Neural crest cell (in vitro differentiated cells): ENCODE data around the gene C6orf136. TPM values are rescaled to one million over a fixed set of nuclear protein-coding genes. Genes with fewer than 3 reads are reported as not detected.

ENCODE experiments used
- DNase-seq: peaks from one replicate; pipeline ENCODE4 v3.0.0; 2021; ENCODE audit warnings: low read depth, mixed read lengths, low spot score
- H3K27ac Mint-ChIP-seq: one replicate; pipeline ENCODE4 v1.8.0; 2021; ENCODE audit warnings: mild to moderate bottlenecking, mixed read lengths; ENCODE audit not compliant: unreplicated experiment
- H3K27me3 Mint-ChIP-seq: 2 replicates; pipeline ENCODE4 v1.8.0; 2021; ENCODE audit warnings: low read depth, mild to moderate bottlenecking, mixed read lengths
- H3K36me3 Mint-ChIP-seq: 2 replicates; pipeline ENCODE4 v1.8.0; 2021; ENCODE audit warnings: low read depth, mild to moderate bottlenecking, mixed read lengths
- H3K4me1 Mint-ChIP-seq: 2 replicates; pipeline ENCODE4 v1.8.0; 2021; ENCODE audit warnings: mixed read lengths
- H3K4me3 Mint-ChIP-seq: one replicate; pipeline ENCODE4 v1.8.0; 2021; ENCODE audit warnings: mild to moderate bottlenecking, mixed read lengths
- H3K9me3 Mint-ChIP-seq: 2 replicates; pipeline ENCODE4 v1.8.0; 2021; ENCODE audit warnings: mixed read lengths
- CTCF ChIP-seq: fragments of 200-600 bp; sonication (generic); conservative IDR thresholded peaks from 2 replicates; pipeline ENCODE4 v1.5.0; 2021; ENCODE audit warnings: antibody characterized with exemption, mild to moderate bottlenecking
- total RNA-seq: library from RNA; stranded (reverse); gene quantifications from 2 replicates; pipeline ENCODE4 v1.2.1, GENCODE V29; 2021

The C6orf136 gene
- total RNA-seq, 1 donor from 2014 or later: 17.4 TPM

DNA sequence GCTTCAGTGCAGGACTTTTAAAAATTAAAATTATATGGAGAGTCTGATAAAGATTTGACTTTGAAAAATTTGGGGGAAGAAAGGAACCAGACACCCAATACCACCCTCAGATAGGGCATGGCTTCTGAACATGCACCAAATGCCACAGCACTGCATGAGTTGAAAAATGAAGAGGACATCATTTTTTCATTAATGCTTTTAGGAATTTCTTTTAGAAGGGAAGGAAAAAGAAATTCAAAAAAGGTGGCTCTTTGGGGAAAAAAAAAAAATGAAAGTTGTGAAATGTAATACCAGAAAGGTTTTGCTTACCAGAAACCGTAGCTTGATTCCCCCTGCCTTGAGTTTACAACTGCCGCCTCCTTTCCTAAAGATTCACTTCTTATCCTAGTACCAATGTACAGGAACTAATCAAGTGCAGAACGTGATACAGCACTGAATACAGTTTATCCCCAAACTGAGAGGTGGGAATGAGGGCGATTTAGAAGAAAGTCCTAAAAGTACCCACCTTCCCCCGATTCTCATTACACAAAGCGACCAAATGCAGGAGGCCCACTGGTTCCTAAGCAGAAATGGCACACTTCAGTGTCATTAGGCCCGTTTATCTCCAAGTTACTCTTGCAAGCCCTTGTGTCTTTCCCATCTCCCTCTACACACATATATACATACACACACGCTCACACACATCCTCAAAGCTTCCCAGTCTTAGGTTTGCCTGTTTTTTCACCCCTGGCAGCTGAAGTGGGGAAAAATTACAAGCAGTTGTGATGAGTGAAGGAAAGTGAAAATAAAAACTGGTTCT is 32.7 kb upstream of the C6orf136 start:
- Mint-ChIP-seq H3K4me1 (peaks cover 70% of the 10 kb centered on the region), H3K27me3 (peaks cover 30% of the 10 kb centered on the region), H3K27ac (peak overlapping the region; percentile 70), H3K9me3 (peaks cover 2% of the 10 kb centered on the region), H3K4me3 (peak overlapping the region; percentile 99), H3K36me3 (peaks cover 40% of the 10 kb centered on the region)
- TF ChIP-seq CTCF: no peak
- no peak for DNase-seq

- Mint-ChIP-seq H3K27me3 (peaks cover 30% of the 10 kb centered on the region), H3K27ac (peak overlapping the region; percentile 97), H3K4me1 (peaks cover 70% of the 10 kb centered on the region), H3K4me3 (peak overlapping the region; percentile 99), H3K36me3 (peaks cover 35% of the 10 kb centered on the region), H3K9me3 (peaks cover 2% of the 10 kb centered on the region)
- TF ChIP-seq CTCF: no peak
- peak; percentile 70 for DNase-seq
Measured at GRCh38 chr6:30614843-30615218, 32.1 kb upstream of the C6orf136 start.

GRCh38 chr6:30615219-30615957 is 31.5 kb upstream of the C6orf136 start:
- no peak for TF ChIP-seq CTCF

GRCh38 chr6:30615958-30616810 is 30.7 kb upstream of the C6orf136 start:
- TF ChIP-seq CTCF: no peak
- Mint-ChIP-seq H3K27me3 (peaks cover 30% of the 10 kb centered on the region), H3K4me1 (peaks cover 65% of the 10 kb centered on the region), H3K9me3 (peaks cover 2% of the 10 kb centered on the region), H3K4me3 (peak overlapping the region; percentile 99), H3K36me3 (peaks cover 35% of the 10 kb centered on the region), H3K27ac (peak overlapping the region; percentile 97)
- peak; percentile 20 for DNase-seq

More at GRCh38 chr6:30615219-30615957, 31.5 kb upstream of the C6orf136 start:
- Mint-ChIP-seq H3K36me3 (peaks cover 35% of the 10 kb centered on the region), H3K27me3 (peaks cover 30% of the 10 kb centered on the region), H3K9me3 (peaks cover 2% of the 10 kb centered on the region), H3K27ac (peak overlapping the region; percentile 97), H3K4me1 (peaks cover 67% of the 10 kb centered on the region), H3K4me3 (peak overlapping the region; percentile 99)
- DNase-seq: peak; percentile 53

DNA sequence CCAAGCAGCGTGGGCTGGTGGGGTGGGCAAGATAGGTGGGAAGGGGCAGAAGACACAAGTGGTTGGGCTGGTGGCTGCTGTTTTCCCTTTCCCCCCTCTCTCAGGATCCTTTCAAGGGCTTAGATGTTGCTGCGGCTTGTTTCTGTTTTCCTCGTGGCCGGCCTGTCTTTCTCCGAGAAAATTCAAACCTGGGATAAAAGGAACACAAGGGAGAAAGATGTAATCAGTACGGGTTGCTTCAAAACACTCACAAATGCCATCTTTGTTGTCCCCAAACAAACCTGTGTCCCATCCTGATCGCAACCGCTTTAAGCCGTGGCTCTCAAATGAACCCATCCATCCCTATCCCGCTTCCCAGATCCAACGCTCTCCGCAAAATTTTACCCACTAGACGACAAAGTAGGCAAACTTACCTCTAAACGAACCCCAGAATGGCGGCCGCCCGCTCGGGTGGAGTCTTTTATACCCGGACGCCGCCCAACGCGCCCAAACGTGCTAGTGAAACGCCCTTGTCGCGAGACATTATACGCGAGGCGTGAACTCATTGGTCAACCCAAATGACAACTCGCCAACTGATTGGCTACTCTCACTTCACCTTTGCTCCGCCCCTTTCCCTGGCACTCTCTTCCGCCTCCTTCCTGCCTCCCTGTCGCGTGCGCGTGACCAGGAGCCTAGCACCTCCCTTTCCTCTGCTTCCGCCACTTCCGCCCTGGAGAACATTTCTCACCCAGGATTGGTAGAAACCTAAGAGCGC is 29.9 kb upstream of the C6orf136 start, which contains the start of gene PPP1R10:
PPP1R10 (minus strand) TSS at position 433 of the 754 bp plus-strand sequence. CDS start 7,299 bp downstream, outside the sequence.
- Mint-ChIP-seq H3K9me3 (peaks cover 2% of the 10 kb centered on the region), H3K36me3 (peaks cover 35% of the 10 kb centered on the region), H3K27ac (peak within 1 kb of the TSS; percentile 97), H3K27me3 (peaks cover 30% of the 10 kb centered on the region), H3K4me1 (peaks cover 57% of the 10 kb centered on the region), H3K4me3 (peak within 1 kb of the TSS; percentile 99)
- no peak for TF ChIP-seq CTCF
- DNase-seq: peak; percentile 96
